Stimulated activated CD4-positive, alpha-beta T cell treated with anti-CD3 and anti-CD28 coated beads, Interleukin-12 subunit alpha, Interleukin-12 subunit beta, amount 100 ng/mL, for 24 hours (primary cell): ENCODE results near the gene S100A10.

ENCODE experiments used
- DNase-seq, 2 experiments: peaks; one replicate each; pipeline ENCODE4 v3.0.0-alpha.2; 2020; ENCODE audit warnings: low read depth in 2 of 2

The S100A10 gene

GRCh38 chr1:151935894-151936602 lies 57.6 kb downstream of the S100A10 start:
- no peak for DNase-seq

- DNase-seq = no peak
Observed at GRCh38 chr1:151935154-151935553, 58.5 kb downstream of the S100A10 start.

- DNase-seq = no peak
Observed at GRCh38 chr1:151934048-151934493, 59.6 kb downstream of the S100A10 start.
